ENCODE results near the gene POU2F3. TPM values are rescaled to one million over a fixed set of nuclear protein-coding genes. Genes with fewer than 3 reads are reported as not detected.

The POU2F3 gene
- total RNA-seq, 4 donors from 2014 or later, result not detected

DNA sequence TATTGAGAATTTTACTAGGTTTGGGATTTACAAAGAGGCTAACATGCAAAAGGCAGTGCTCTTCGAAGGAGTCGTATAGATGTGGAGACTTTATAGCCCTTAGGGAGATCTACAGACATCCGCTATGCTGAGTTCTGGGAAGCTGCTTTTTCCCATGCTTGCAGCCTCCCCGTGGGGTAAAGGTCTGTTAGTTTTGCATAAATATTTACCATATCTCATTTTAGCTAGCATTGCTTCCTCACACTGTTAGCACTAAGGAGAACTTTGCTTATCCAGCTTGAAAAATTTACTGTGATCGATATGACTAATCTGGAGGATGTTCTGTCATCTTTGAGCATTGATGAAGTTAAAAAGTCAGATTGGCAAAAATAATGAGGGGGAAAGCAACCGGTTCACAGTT is 114.8 kb downstream of the POU2F3 start:
- TF ChIP-seq, protein P1, sequence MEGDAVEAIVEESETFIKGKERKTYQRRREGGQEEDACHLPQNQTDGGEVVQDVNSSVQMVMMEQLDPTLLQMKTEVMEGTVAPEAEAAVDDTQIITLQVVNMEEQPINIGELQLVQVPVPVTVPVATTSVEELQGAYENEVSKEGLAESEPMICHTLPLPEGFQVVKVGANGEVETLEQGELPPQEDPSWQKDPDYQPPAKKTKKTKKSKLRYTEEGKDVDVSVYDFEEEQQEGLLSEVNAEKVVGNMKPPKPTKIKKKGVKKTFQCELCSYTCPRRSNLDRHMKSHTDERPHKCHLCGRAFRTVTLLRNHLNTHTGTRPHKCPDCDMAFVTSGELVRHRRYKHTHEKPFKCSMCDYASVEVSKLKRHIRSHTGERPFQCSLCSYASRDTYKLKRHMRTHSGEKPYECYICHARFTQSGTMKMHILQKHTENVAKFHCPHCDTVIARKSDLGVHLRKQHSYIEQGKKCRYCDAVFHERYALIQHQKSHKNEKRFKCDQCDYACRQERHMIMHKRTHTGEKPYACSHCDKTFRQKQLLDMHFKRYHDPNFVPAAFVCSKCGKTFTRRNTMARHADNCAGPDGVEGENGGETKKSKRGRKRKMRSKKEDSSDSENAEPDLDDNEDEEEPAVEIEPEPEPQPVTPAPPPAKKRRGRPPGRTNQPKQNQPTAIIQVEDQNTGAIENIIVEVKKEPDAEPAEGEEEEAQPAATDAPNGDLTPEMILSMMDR (IDR thresholded peaks at IDR 0.05; ENCODE audit: low read depth), result no peak

DNA sequence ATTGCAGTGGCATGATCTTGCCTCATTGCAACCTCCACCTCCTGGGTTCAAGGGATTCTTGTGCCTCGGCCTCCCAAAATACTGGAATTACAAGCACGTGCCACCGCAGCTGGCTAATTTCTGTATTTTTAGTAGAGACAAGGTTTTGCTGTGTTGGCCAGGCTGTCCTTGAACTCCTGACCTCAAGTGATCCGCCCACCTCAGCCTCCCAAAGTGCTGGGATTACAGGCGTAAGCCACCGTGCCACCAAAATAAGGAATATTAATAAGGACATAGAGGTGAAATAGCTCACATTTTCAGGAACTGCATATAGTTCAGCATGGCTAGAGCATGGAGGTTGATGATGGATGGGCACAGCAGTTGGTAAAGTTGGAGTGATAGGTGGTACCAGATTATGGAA is 117.7 kb downstream of the POU2F3 start:
- TF ChIP-seq, protein P1 (IDR thresholded peaks at IDR 0.05; ENCODE audit: low read depth), result no peak

DNA sequence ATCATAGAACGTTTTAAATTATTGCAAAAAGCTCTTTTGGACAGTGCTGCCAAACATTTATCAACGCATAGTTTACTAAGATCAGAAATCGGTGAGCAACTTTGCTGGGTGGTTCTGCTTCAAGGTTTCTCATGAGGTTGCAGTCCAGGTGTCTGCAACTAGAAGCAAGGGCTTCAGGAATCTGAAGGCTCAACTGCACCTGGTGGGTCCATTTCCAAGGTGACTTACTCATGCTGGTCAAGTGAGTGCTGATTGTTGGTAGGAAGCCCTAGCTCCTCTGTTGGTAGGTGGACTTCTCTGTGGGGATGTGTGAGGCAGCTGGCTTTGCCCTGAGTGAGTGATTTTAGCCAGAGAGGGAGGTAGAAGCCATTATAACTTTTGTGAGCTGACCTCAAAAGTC is 118.8 kb downstream of the POU2F3 start:
- TF ChIP-seq, protein P1 (IDR thresholded peaks at IDR 0.05; ENCODE audit: low read depth), result no peak

DNA sequence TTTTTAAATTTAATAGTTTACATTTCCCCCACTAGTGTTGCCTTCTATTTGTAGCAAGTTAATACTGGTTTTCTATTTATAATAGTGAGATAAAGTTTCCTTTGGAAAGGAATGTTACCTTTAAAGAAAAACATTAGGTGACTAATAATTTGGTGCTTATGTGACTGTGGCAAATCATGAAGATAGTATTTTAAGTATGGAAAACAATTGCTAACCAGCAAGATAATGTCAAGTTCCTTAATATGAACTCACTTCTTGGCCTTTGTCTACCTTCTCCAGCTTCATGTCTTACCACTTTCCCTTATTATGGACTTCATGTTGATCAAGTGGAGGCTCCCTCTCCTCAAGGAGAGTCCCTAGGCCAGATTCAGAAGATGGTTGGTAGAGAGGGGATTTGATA is 123.5 kb downstream of the POU2F3 start:
- TF ChIP-seq, protein P1 (IDR thresholded peaks at IDR 0.05; ENCODE audit: low read depth), result no peak

DNA sequence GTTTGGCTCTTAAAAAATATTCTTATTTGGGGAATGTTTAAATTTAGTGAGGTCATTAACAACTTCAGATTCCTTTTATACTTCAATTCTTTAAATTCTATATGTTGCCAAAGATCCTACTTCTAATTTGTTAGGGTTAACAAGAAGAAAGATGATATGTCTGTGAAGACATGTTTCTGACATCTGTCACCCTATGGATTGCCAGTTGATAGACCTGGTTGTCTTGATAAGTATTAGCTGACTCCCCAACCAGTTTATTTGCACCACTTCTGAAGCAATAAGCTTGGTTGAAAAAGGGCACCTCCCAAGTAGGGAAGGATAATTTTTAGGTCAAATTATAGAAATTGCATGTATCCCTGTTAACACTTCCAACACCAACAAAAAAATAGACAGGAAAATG is 125.6 kb downstream of the POU2F3 start:
- TF ChIP-seq, protein P1 (IDR thresholded peaks at IDR 0.05; ENCODE audit: low read depth), result no peak

Small RNA genes lying within 50 kb of the gene (small RNA-seq; reads per million reads assigned to genes)
- gene RF00100, result 6,560 reads per million, percentile 100 among the genes with 10 or more reads in this experiment

Other genes starting within 250 kb of the POU2F3 start
- gene TRIM29, start 102.0 kb upstream of the POU2F3 start, total RNA-seq, result 10 to 100 TPM in 1 of 4 donors, 1 to 10 TPM in 3; 1.3 to 13.2 (median 4.3) TPM
- 10 to 100 TPM; 25.6 to 39.4 (median 32.5) TPM for gene OAF, start 29.1 kb upstream of the POU2F3 start, total RNA-seq
- gene TLCD5, start 85.2 kb downstream of the POU2F3 start, total RNA-seq, result 1 to 10 TPM; 2.3 to 4.4 (median 3.4) TPM
- gene ARHGEF12, start 96.3 kb downstream of the POU2F3 start, total RNA-seq, result 100 to 1,000 TPM in 1 of 4 donors, 10 to 100 TPM in 3; 64.4 to 108 (median 88.3) TPM